Hematopoietic multipotent progenitor cell treated with erythropoietin and hydrocortisone succinate and interleukin-3 and kit ligand, for 17 days (in vitro differentiated cells): Measurements from ENCODE around the gene NPAS2.

ENCODE experiments used
- DNase-seq: peaks from one replicate; pipeline ENCODE4 v3.0.0-alpha.2; 2015; ENCODE audit warnings: low spot score

The NPAS2 gene

GRCh38 chr2:100944617-100945432 is 124.9 kb downstream of the NPAS2 start:
- no peak for DNase-seq

DNA sequence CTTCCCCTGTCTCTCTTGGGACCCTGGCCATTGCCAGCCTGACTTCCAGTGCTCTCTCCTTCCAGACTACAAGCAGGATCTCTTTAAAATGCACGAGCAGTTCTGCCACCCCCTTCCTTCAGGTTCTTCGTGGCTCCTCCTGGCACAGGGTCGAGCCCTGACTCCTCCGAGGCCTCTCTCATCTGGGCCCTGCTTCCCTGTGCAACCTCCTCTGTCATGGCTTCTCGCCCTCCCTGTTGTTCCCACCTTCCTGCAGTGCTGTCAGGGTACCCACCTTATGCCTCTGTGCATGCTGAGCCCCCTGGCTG is 125.4 kb downstream of the NPAS2 start:
- no peak for DNase-seq

DNA sequence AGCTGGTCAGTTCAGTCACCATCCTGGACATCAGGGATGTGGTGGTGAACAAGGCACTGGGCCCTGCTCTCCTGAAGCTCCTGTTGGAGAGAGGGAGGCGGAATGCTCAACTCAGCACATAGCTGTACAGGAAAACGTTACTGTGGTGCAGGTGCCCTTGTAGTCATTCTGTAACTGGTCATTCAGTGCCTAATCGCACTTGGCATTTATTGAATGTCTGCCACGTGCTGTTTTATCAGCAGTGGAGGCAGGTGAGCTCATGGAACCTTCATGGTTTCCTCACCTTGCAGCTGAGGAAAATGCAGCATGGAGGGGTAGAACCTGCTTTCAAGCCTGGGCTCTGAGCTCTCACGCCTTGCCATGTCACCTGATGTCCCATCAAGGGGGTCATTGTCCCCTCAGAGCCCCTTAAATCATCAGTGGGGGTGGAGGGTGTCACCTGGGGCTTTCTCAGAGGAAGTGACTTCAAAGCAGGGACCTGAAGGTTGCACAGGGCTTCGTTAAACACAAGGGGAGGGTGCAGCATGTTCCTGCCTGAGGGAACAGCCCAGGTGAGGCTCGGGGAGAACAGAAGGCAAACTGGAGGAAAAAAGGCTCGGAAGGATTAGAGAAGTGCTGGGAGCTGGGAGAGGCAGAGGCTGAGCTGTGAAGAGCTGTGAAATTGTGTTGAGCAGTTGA is 126.1 kb downstream of the NPAS2 start:
- no peak for DNase-seq

- DNase-seq, result no peak
Observed at GRCh38 chr2:100948942-100949811, 129.2 kb downstream of the NPAS2 start.

DNA sequence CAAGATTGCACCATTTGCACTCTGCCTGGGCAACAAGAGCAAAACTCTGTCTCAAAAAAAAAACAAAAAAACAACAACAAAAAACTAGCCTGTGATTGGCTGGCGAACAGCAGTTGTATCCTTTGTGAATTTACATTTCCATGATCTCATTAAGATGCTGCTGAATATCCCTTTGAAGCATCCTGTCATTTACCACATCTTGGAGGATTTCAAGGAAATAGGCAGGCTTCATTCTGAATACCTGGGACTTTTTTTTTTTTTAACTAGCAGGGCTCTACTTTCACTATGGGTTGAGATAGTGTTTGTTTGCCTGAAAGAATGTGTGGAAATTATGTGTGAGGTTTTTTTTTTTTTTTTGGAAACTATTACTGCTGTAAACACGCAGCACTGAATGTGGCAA is 132.6 kb downstream of the NPAS2 start:
- DNase-seq, result no peak

DNA sequence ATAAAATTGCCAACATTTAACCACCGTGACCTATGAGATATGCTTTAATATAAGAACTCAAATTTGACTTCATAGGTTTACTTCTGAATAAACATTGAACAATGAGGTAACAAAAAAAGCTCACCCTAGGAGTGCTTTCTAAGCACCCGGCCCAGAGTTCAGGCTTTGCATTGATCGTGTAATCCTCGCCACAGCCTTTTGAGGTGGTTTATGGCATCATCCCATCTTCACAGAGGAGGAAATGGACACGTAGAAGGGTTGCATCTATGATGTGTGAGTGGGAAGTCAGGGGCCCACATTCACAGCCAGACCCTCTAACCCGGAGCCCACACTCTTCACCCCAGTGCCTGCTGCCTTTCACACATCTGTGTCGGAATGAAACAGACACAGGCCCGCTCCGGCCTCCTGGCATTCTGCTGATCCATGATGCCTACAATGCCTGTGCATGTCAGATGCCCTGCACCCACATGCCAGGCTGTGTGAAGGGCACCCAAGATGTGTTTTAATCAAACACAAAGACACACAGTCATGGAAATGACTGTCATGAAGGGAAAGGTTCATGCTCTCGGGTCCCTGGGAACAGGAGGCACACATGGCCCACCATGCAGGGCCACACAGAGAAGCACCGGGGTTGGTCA is 133.6 kb downstream of the NPAS2 start:
- no peak for DNase-seq

DNA sequence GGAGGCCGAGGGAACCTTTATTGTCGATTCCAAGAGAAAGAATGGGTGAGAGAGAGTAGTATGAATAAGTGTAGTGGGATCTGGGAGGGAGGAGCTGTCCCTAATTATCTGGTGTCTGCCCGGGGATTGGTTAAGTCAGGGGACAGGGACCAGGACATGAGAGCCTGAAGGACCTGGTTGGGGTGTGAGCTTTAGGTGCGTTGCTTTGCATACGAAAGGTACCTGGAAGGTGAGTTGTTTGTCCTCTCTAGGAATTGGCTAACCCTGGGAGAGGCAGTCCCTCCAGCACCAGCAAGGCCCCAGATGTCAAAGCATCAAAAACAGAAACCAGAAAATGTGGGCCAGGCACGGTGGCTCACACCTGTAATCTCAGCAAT is 134.1 kb downstream of the NPAS2 start:
- DNase-seq, result no peak

GRCh38 chr2:100955226-100955625 is 135.3 kb downstream of the NPAS2 start:
- DNase-seq, result no peak

DNA sequence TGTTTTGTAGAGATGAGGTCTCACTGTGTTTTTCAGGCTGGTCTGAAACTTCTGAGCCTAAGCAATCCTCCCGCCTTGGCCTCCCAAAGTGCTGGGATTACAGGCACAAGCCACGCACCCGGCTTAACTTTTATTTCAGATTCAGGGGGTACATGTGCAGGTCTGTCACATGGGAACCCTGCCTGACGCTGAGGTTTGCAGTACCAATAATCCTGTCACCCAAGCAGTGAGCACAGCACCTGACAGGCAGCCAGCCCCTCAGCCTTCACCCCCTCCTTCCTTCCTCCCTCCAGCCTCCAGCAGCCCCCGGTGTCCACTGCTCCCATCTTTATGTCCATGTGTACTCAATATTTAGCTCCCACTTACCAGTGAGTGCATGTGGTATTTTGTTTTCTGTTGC is 136.1 kb downstream of the NPAS2 start:
- no peak for DNase-seq

DNA sequence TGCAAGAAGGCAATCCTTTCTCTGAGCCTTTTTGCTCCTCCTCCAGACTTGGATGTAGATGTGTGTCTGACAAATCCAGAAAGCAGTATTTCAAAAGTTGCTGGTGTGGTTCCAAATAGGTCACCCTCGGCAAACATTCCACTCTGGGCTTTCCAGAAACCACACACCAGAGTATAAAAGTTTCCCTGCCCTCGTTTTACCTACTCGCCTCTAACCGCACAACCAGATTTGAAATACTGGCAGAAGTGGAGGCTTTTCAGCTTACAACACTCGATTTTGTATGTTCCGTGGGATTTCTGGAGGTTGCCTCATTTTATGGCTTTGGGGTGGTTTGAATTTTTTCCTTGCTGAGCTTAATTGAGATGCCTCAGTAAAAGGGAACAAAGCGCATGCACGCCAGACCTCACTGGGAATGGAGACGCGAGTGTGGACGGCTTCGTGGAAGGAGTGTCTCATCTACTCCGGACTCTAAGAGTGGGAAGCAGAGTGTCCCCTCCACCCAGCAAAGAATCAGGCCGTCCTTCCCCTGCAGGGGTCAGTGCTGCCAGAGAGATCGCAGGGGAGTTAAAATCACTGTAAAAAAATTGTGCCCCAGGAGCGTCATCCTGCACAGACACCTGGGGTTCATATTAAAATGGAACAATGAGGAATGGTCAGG is 138.2 kb downstream of the NPAS2 start:
- no peak for DNase-seq

GRCh38 chr2:100959225-100959880 is 139.4 kb downstream of the NPAS2 start:
- DNase-seq, result no peak

DNA sequence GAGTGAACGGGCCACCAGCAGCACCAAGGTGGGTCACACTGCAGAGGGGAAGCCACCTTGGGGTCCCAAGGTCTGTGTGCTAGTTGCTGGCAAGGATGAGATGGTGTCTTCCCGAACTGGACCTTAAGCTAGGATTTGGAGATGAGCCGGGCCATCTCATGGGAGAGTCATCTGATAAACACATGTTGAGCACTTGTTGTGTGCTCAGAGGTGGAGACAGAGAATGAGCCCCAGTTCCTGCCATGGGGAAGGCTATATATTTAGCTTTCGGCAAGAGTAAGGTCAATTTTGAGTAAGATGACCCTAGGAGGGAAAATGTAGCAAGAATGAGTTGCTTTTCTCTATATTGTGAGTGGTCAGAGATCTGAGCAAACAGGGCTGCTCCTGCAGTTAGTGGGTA is 140.7 kb downstream of the NPAS2 start:
- DNase-seq, result no peak

- no peak for DNase-seq
Observed at GRCh38 chr2:100962366-100963025, 142.6 kb downstream of the NPAS2 start.

DNA sequence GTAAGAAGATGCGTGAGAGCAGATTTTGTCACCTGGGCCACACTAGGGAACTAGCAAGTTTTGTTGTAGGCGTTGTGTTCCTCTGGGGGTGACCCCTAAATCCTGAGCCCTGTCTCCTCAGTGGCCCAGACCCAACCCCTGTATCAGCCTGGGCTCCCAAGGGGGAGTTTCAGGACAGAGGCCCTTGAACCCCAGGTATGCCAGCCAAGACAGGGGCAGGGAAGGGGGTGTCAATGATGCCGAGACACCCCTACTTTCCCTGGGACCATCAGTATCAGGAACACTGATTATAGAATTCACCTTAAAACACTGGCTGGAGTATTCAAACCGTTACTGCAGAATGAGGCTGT is 143.1 kb downstream of the NPAS2 start:
- no peak for DNase-seq

DNA sequence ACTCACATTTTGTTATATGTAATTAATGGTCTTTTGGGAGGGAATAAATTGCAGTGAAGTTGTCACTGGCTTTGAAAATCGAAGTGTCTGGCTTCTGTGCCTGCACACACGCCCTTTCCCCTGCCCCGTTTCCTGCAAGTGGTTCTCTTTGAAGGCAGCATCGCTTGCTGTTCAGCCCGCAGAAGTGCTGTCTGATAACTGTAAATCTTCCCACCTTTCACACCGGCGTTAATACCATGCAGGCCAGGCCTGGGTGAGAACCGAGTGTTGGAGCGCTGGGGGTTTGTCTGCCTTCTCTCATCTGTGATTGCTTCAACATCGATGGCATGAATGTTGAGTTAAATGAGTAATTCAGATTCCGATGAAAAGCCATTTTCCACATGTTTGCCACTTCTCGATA is 144.3 kb downstream of the NPAS2 start:
- no peak for DNase-seq

GRCh38 chr2:100964681-100965169 is 144.8 kb downstream of the NPAS2 start:
- DNase-seq, result no peak

GRCh38 chr2:100965596-100965995 is 145.7 kb downstream of the NPAS2 start:
- no peak for DNase-seq

- DNase-seq, result no peak
Observed at GRCh38 chr2:100967716-100968115, 147.8 kb downstream of the NPAS2 start.

DNA sequence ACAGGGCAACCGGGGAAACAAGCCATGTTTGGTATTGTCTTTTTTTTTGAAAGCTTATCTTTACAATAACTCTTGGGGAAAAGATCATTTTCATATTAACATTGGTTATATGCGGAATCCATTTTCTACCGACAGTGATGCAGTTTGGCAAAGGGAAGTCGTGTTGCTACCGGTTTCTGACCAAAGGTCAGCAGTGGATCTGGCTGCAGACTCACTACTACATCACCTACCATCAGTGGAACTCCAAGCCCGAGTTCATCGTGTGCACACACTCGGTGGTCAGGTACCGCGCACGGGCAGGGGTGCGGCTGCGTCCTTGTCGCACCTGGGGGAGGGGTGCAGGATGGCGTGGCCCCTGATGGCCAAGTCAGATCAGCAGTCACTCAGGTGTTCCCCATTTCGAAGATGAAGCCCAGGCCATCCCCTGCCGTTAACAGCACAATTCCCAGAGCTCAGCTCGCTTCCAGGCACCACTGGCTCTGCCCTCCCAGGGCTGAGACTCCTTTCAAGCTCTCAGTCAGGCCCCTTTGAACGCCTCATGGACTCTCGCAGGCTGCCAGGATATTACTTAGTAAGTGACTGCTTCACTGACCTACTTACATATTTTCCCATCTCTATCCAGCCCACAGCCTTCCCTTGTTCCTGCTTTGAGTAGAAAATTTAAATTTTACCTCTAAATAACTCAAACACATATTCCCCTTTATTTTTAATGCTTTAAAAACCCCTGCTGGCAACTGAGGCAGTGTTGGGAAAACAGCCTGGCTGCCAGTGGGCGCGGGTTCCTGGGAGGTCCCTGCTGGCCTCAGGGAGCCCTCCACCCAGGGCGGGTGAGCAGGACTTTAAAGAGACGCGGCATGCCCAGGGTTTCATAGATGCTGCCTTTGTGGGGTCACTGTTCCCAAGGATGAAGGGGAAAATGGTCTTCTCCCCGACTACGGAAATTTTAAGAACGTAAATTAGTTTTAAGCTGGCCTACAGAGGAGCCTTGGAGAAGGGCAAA is 148.5 kb downstream of the NPAS2 start:
- no peak for DNase-seq

DNA sequence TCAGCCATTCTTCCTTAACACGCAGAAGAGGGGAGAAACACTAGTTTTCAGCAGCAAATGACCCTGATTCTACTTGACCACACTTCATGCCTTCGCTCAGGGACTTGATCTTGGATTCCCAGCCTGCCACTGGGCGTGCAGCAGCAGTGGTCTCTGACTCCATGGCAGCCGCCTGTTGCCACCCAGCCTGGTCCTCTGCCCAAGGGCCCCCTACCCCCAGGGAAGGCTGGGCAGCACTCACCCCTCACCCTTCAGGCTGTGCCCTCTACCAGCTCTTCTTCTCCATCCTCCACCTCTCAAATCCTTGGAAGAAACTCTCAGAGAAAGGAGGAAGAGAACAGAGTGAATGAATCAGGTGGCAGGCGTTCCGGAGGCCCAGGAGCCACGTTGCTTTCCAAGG is 150.1 kb downstream of the NPAS2 start:
- no peak for DNase-seq
